GF-D8 (cell line): ENCODE data around the gene PREPL.
"Not testable (repeated sequence)": the region's sequence is repeated elsewhere in the genome, so short reads cannot be mapped to it uniquely, and the experiment has no call there.

Experiments used
- DNase-seq: peaks from one replicate; lab custom pipeline; 2025; lab: John Stamatoyannopoulos, UW

The PREPL gene

GRCh38 chr2:44361330-44362206, at the start of gene PREPL, which contains the start of gene CAMKMT:
Gene PREPL (minus strand): TSS chr2:44361494. CDS start chr2:44346342, 15,152 bp downstream.
Gene CAMKMT (plus strand): TSS chr2:44361947.
- DNase-seq: peak; percentile 88

- DNase-seq: no peak
These were observed 37.1 kb upstream of the PREPL start for GRCh38 chr2:44398243-44398897.

GRCh38 chr2:44397447-44398175, 36.3 kb upstream of the PREPL start:
- DNase-seq: no peak

GRCh38 chr2:44392338-44392943, 31.1 kb upstream of the PREPL start:
- DNase-seq: no peak

GRCh38 chr2:44389895-44390294, 28.6 kb upstream of the PREPL start:
- DNase-seq: no peak

GRCh38 chr2:44388877-44389276, 27.6 kb upstream of the PREPL start:
- DNase-seq: no peak

- DNase-seq: not testable (repeated sequence)
These were observed 23.9 kb upstream of the PREPL start for GRCh38 chr2:44385226-44385625.

GRCh38 chr2:44377486-44377885, 16.2 kb upstream of the PREPL start:
- DNase-seq: no peak

- DNase-seq: no peak
These were observed 11.0 kb upstream of the PREPL start for GRCh38 chr2:44372246-44372645.

GRCh38 chr2:44371445-44371844, 10.2 kb upstream of the PREPL start:
- DNase-seq: no peak

GRCh38 chr2:44369392-44369791, 8.1 kb upstream of the PREPL start:
- DNase-seq: no peak

- DNase-seq: no peak
These were observed 6.3 kb upstream of the PREPL start for GRCh38 chr2:44367591-44367990.

- no peak for DNase-seq
These were observed 3.3 kb upstream of the PREPL start for GRCh38 chr2:44364604-44365003.

GRCh38 chr2:44362207-44363015, 1.1 kb upstream of the PREPL start:
- DNase-seq: peak; percentile 33

GRCh38 chr2:44360749-44361329, 455 bp downstream of the PREPL start:
- no peak for DNase-seq

GRCh38 chr2:44358503-44358902, 2.8 kb downstream of the PREPL start:
- peak; percentile 34 for DNase-seq

GRCh38 chr2:44354761-44355160, 6.5 kb downstream of the PREPL start:
- DNase-seq: no peak

- DNase-seq: no peak
These were observed 8.8 kb downstream of the PREPL start for GRCh38 chr2:44352510-44352909.

- DNase-seq: no peak
These were observed 9.6 kb downstream of the PREPL start for GRCh38 chr2:44351676-44352075.

GRCh38 chr2:44351088-44351487, 10.2 kb downstream of the PREPL start:
- DNase-seq: no peak

GRCh38 chr2:44349506-44349905, 11.8 kb downstream of the PREPL start:
- no peak for DNase-seq
